ENCODE data around the gene VASP.

DNA sequence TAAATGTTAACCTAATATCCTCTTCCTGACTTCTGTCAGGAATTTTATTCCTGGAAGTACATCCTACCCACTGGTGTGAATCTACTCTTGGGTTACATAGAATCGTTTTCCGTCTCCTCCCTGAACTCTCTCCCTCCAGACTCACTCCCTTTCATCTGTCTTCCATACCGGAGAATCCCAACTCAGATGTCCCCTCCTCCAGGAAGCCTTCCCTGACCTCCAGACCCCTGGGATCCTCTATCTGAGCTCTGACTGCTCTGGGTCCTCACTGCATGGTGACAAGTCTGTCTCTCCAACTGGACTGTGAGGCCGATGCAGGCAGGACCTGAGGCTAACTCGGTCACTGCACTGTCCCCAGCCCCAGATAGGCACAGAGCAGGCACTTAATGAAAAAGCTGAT lies 52.8 kb downstream of the VASP start:
- TF ChIP-seq ZNF274 (IDR thresholded peaks at IDR 0.05; ENCODE audit: low read depth, low read length) = no peak
- TF ChIP-seq SUZ12 (IDR thresholded peaks at IDR 0.05; ENCODE audit: extremely low read depth, insufficient read depth, insufficient read length) = no peak

Measured in NT2/D1 (cell line).